Common myeloid progenitor, CD34-positive (primary cell): ENCODE results near the gene SLIT3.

Source experiments
- CTCF ChIA-PET: fragments of 350-600 bp; sonication (Branson Sonifier 250); formaldehyde crosslinking; loops from one replicate; lab custom pipeline; 2021; ENCODE audit warnings: antibody characterized with exemption; lab: Charles Lee
- POLR2A ChIA-PET: fragments of 350-600 bp; sonication (Branson Sonifier 250); formaldehyde crosslinking; loops from one replicate; lab custom pipeline; 2021; ENCODE audit warnings: antibody characterized with exemption; lab: Charles Lee
- DNase-seq, 3 donors: peaks; one replicate each; pipeline versions ENCODE4 v3.0.0 to v3.0.0-alpha.2; 2013
- H3K27ac ChIP-seq, 2 experiments: 1 replicate in 1 of 2; 2 replicates in 1 of 2; pipeline ENCODE4 v1.7.0; 2013; ENCODE audit warnings: inconsistent platforms in 2 of 2, low read length in 2 of 2, mild to moderate bottlenecking in 2 of 2, low read depth in 1 of 2, moderate library complexity in 1 of 2; ENCODE audit not compliant: severe bottlenecking in 2 of 2, insufficient read depth in 1 of 2, poor library complexity in 1 of 2
- H3K27me3 ChIP-seq, 5 experiments: replicated peaks in 2 of 5; 1 replicate in 3 of 5; 2 replicates in 2 of 5; pipeline versions ENCODE4 v1.6.1 to v1.7.0; 2013; ENCODE audit warnings: low read length in 4 of 5, mild to moderate bottlenecking in 2 of 5, moderate library complexity in 2 of 5, inconsistent platforms in 1 of 5; ENCODE audit not compliant: insufficient read depth in 5 of 5, control insufficient read depth in 4 of 5
- H3K36me3 ChIP-seq, 4 experiments: 1 replicate in 2 of 4; 2 replicates in 2 of 4; pipeline versions ENCODE4 v1.6.1 to v1.7.0; 2013; ENCODE audit warnings: low read length in 3 of 4, control low read depth in 1 of 4, mild to moderate bottlenecking in 1 of 4; ENCODE audit not compliant: control insufficient read depth in 4 of 4, insufficient read depth in 4 of 4
- H3K4me1 ChIP-seq, 4 experiments: 1 replicate in 3 of 4; 2 replicates in 1 of 4; pipeline versions ENCODE4 v1.6.1 to v1.7.1; 2013; ENCODE audit warnings: low read length in 3 of 4, mild to moderate bottlenecking in 3 of 4, control low read depth in 1 of 4, inconsistent platforms in 1 of 4, moderate library complexity in 1 of 4; ENCODE audit not compliant: control insufficient read depth in 4 of 4, insufficient read depth in 4 of 4; ENCODE audit errors: control extremely low read depth in 1 of 4
- H3K4me3 ChIP-seq, 7 experiments: 1 replicate in 4 of 7; 2 replicates in 3 of 7; pipeline versions ENCODE4 v1.5.1 to v1.7.0; 2013; ENCODE audit warnings: mild to moderate bottlenecking in 7 of 7, low read length in 6 of 7, moderate library complexity in 6 of 7, inconsistent platforms in 2 of 7, low read depth in 2 of 7, control low read depth in 1 of 7; ENCODE audit not compliant: insufficient read depth in 4 of 7, control insufficient read depth in 1 of 7; ENCODE audit errors: extremely low read depth in 1 of 7
- H3K9me3 ChIP-seq, 5 experiments: 1 replicate in 4 of 5; 2 replicates in 1 of 5; pipeline versions ENCODE4 v1.6.1 to v1.7.1; 2013; ENCODE audit warnings: low read length in 4 of 5, mild to moderate bottlenecking in 2 of 5, inconsistent platforms in 1 of 5, low read depth in 1 of 5, moderate library complexity in 1 of 5; ENCODE audit not compliant: control insufficient read depth in 4 of 5, insufficient read depth in 2 of 5; ENCODE audit errors: control extremely low read depth in 1 of 5
- whole genome bisulfite sequencing: methylation state at CpG from one replicate; pipeline ENCODE4 v1.1.5; 2013; ENCODE audit not compliant: insufficient coverage; 5-methylcytosine and 5-hydroxymethylcytosine counted together

Gene SLIT3

DNA sequence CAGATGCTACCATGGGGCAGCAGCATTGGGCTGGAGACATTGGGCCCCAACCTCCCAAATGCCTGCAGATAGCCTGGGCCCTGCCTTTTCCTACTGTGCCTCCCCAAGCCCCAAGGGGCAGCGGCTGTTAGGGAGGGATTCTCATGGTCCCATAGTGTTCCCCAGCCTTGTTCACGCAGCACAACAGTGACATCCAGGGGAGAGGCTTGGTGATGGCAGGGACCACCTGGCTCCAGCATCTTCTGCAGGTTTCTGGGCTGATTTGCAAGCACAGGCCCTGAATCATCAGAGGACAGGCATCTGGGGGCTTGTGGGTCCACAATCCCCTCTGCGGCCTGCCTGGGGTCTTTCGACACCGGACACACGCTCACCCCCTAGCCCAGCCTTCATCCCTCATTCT is 354.6 kb downstream of the SLIT3 start:
- CTCF ChIA-PET: interaction anchor here (0.7 to 1.7 kb wide), 5 partner anchors 11 to 196 kb away, joined by 3 to 7 read pairs (median 4); no protein-coding TSS in a partner anchor
- no peaks in the 10 kb centered on the region for H3K27me3 ChIP-seq
- no peak overlapping the region for H3K27ac ChIP-seq
- DNase-seq: peak; percentile 17 to 41 (median 23)
- no peak overlapping the region for H3K4me3 ChIP-seq
- no peaks in the 10 kb centered on the region for H3K4me1 ChIP-seq
- POLR2A ChIA-PET: no interaction called here
- WGBS: 94% methylated on average over 5 of the region's 6 CpGs
- no peaks in the 10 kb centered on the region for H3K9me3 ChIP-seq
- no peaks in the 10 kb centered on the region for H3K36me3 ChIP-seq

DNA sequence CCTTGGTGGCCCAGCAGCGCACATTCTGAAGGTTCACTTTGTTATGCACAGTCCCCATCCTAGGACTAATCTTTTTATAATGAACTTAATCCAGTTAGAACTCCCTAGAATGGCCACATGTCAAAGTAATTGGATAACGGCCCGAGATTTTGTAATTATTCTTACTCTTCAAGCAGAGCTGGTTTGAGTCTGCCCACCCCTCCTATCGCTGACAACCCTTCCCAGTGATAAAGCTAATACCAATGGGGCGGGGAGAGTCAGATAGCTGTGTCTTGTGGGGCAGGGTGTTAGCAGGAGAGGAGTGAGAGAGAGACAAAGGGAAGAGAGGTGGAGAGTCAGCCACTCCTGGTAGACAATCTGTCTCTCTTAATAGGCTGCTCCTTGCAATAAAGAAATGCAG is 356.9 kb downstream of the SLIT3 start:
- Histone ChIP-seq H3K4me1 (no peaks in the 10 kb centered on the region), H3K27me3 (no peaks in the 10 kb centered on the region), H3K36me3 (no peaks in the 10 kb centered on the region), H3K27ac (no peak overlapping the region), H3K4me3 (no peak overlapping the region), H3K9me3 (no peaks in the 10 kb centered on the region)
- WGBS: 90% methylated on average over 2 of the region's 5 CpGs
- DNase-seq: no peak
- ChIA-PET POLR2A (no interaction called here), CTCF (interaction anchor here (1.0 to 1.7 kb wide), 3 partner anchors 8 to 106 kb away, joined by 3 to 4 read pairs (median 3); no protein-coding TSS in a partner anchor)

GRCh38 chr5:168943091-168943884 is 357.7 kb downstream of the SLIT3 start:
- Histone ChIP-seq H3K27me3 (no peaks in the 10 kb centered on the region), H3K27ac (no peak overlapping the region), H3K4me1 (no peaks in the 10 kb centered on the region), H3K36me3 (no peaks in the 10 kb centered on the region), H3K4me3 (no peak overlapping the region), H3K9me3 (no peaks in the 10 kb centered on the region)
- DNase-seq: no peak
- WGBS: no CpG with 5 or more reads among the region's 2 CpGs
- ChIA-PET CTCF (interaction anchor here (1.0 kb wide), 1 partner anchor 57 kb away, joined by 3 read pairs; no protein-coding TSS in a partner anchor), POLR2A (no interaction called here)

GRCh38 chr5:168941901-168942300 is 359.0 kb downstream of the SLIT3 start:
- ChIA-PET CTCF (no interaction called here), POLR2A (no interaction called here)
- no peak for DNase-seq
- Histone ChIP-seq H3K4me3 (no peak overlapping the region), H3K4me1 (no peaks in the 10 kb centered on the region), H3K27me3 (no peaks in the 10 kb centered on the region), H3K9me3 (no peaks in the 10 kb centered on the region), H3K27ac (no peak overlapping the region), H3K36me3 (no peaks in the 10 kb centered on the region)
- 100% methylated on average over 2 of the region's 2 CpGs for WGBS

DNA sequence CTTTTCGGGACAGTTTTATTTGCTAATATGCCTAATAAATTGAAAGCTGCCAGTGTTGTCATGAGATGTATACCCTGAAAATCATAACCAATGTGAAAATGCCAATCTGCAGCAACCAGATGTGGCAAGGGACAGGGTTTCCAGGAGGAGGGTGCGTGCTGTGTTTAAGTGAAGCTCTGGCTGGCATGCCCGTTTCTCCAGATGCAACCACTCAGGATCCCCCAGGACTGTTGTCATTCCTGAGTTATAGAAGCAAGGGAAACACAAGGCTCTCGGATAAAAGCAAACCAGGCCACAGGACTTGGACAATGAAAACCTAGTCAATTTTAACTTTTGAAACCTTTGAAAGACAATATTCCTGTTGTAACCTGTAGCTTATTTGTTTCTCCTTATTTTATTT is 360.2 kb downstream of the SLIT3 start:
- Histone ChIP-seq H3K36me3 (no peaks in the 10 kb centered on the region), H3K4me3 (no peak overlapping the region), H3K4me1 (no peaks in the 10 kb centered on the region), H3K27me3 (no peaks in the 10 kb centered on the region), H3K27ac (no peak overlapping the region), H3K9me3 (no peaks in the 10 kb centered on the region)
- no peak for DNase-seq
- 94% methylated on average over 4 of the region's 4 CpGs for WGBS
- POLR2A ChIA-PET: no interaction called here
- CTCF ChIA-PET: interaction anchor here (1.0 kb wide), 1 partner anchor 16 kb away, joined by 3 read pairs; no protein-coding TSS in a partner anchor

DNA sequence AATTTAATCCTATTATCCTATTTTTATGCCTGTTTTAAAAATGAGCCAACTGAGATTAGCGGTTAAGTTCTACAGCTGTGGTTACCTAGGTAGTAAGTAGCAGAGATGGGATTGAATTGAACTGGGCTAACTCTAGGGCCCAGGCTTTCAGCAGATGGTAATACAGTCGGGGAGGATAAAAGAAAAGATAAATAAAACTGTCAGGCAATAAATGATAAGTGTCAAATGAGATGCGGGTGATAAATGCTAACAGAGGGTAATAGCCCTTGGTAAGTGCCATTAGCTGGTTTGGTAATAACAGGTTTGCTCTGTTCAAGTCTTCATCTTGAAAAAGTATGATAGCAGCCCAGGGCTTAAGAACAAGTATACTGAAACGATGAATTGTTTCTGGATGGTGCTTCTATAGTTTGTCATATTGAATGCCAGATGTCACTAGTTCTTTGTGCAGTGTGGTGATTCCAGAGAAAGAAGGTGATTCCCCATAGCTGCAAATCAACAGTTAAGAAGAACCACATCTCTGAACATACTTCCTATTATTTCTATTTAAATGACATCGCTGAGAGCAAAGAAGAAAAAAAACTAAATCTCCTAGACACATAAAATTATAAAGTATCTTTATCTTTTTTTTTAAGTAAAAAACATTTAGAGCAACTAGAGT is 360.9 kb downstream of the SLIT3 start:
- Histone ChIP-seq H3K4me3 (no peak overlapping the region), H3K27ac (no peak overlapping the region), H3K27me3 (no peaks in the 10 kb centered on the region), H3K4me1 (no peaks in the 10 kb centered on the region), H3K36me3 (no peaks in the 10 kb centered on the region), H3K9me3 (no peaks in the 10 kb centered on the region)
- 95% methylated on average over 3 of the region's 5 CpGs for WGBS
- CTCF ChIA-PET: no interaction called here
- DNase-seq: peak in 2 of 3 donors; percentile 49 to 56
- POLR2A ChIA-PET: no interaction called here
